HG03354 (cell line): Measurements from ENCODE around the gene PARD3B.

ENCODE experiments used
- ATAC-seq: cut with Tn5 transposase; IDR thresholded peaks from one replicate; pipeline ENCODE4 v1.9.1; 2021; ENCODE audit warnings: mild to moderate bottlenecking; ENCODE audit not compliant: unreplicated experiment, poor library complexity, severe bottlenecking

The PARD3B gene

GRCh38 chr2:204583773-204584172 is 38.5 kb downstream of the PARD3B start:
- ATAC-seq, result no peak

GRCh38 chr2:204585930-204586329 is 40.7 kb downstream of the PARD3B start:
- no peak for ATAC-seq

- no peak for ATAC-seq
Observed at GRCh38 chr2:204586444-204587180, 41.3 kb downstream of the PARD3B start.

- no peak for ATAC-seq
Observed at GRCh38 chr2:204590063-204590462, 44.8 kb downstream of the PARD3B start.

- ATAC-seq, result no peak
Observed at GRCh38 chr2:204591225-204591624, 46.0 kb downstream of the PARD3B start.

GRCh38 chr2:204604061-204604460 is 58.8 kb downstream of the PARD3B start:
- no peak for ATAC-seq

GRCh38 chr2:204608237-204608939 is 63.1 kb downstream of the PARD3B start:
- no peak for ATAC-seq

- ATAC-seq, result no peak
Observed at GRCh38 chr2:204611017-204611631, 65.8 kb downstream of the PARD3B start.

- ATAC-seq, result no peak
Observed at GRCh38 chr2:204611764-204612163, 66.5 kb downstream of the PARD3B start.

- ATAC-seq, result no peak
Observed at GRCh38 chr2:204613635-204614034, 68.4 kb downstream of the PARD3B start.

- ATAC-seq, result no peak
Observed at GRCh38 chr2:204615456-204615855, 70.2 kb downstream of the PARD3B start.

- no peak for ATAC-seq
Observed at GRCh38 chr2:204625135-204625534, 79.9 kb downstream of the PARD3B start.

GRCh38 chr2:204628926-204629712 is 83.8 kb downstream of the PARD3B start:
- ATAC-seq, result no peak

GRCh38 chr2:204632410-204632809 is 87.1 kb downstream of the PARD3B start:
- ATAC-seq, result no peak

- ATAC-seq, result no peak
Observed at GRCh38 chr2:204634564-204634963, 89.3 kb downstream of the PARD3B start.

- ATAC-seq, result no peak
Observed at GRCh38 chr2:204635478-204635877, 90.2 kb downstream of the PARD3B start.

- no peak for ATAC-seq
Observed at GRCh38 chr2:204638471-204639194, 93.4 kb downstream of the PARD3B start.

GRCh38 chr2:204643326-204643725 is 98.1 kb downstream of the PARD3B start:
- no peak for ATAC-seq

- ATAC-seq, result no peak
Observed at GRCh38 chr2:204645018-204645773, 99.9 kb downstream of the PARD3B start.
